OCI-LY3 (cell line): Measurements from ENCODE around the gene HYPK.

Source experiments
- CTCF ChIP-seq: fragments of 200-600, 300-600 bp; sonication (generic); IDR thresholded peaks from 2 replicates; pipeline ENCODE4 v1.5.1; 2014; ENCODE audit warnings: antibody characterized with exemption, low read length, low read depth
- EZH2phosphoT487 ChIP-seq: fragments of 200-600 bp; shearing (Covaris generic); IDR thresholded peaks from 2 replicates; pipeline ENCODE4 v1.6.1; 2018; ENCODE audit warnings: antibody characterized with exemption, mixed run types, low read depth

GRCh38 chr15:43821505-43821904, 21.1 kb downstream of the HYPK start:
- TF ChIP-seq CTCF (no peak), EZH2phosphoT487 (no peak)
